MCF 10A (cell line): Measurements from ENCODE around the gene PALM. TPM values are rescaled to one million over a fixed set of nuclear protein-coding genes. Genes with fewer than 3 reads are reported as not detected.
"Not testable (repeated sequence)": the region's sequence is repeated elsewhere in the genome, so short reads cannot be mapped to it uniquely, and the experiment has no call there.

Source experiments
- BruUV-seq: library from RNA; stranded (reverse); fragments of 400-500 nt; replicated peaks from 2 replicates; lab custom pipeline; 2021; lab: Mats Ljungman, UMichigan
- CTCF ChIA-PET: fragments of 300-600 bp; sonication (Branson Sonifier 250); formaldehyde crosslinking; extraction: SDS; loops from one replicate; lab custom pipeline; 2021; ENCODE audit warnings: antibody characterized with exemption, inconsistent platforms; lab: Yijun Ruan, JAX
- POLR2A ChIA-PET: fragments of 300-600, 350-650 bp; sonication (Branson Sonifier 250); formaldehyde crosslinking; extraction: SDS; loops from one replicate; lab custom pipeline; 2020; ENCODE audit warnings: antibody characterized with exemption, inconsistent platforms; lab: Yijun Ruan, JAX
- DNase-seq: peaks from one replicate; pipeline ENCODE4 v3.0.0-alpha.2; 2018; ENCODE audit not compliant: unreplicated experiment
- H3K27ac Mint-ChIP-seq: one replicate; pipeline ENCODE4 v1.8.0; 2022; ENCODE audit warnings: mild to moderate bottlenecking, low read depth, mixed read lengths; ENCODE audit not compliant: unreplicated experiment
- H3K27me3 Mint-ChIP-seq: one replicate; pipeline ENCODE4 v1.8.0; 2022; ENCODE audit warnings: mixed read lengths; ENCODE audit not compliant: insufficient read depth, unreplicated experiment
- H3K36me3 Mint-ChIP-seq: one replicate; pipeline ENCODE4 v1.8.0; 2022; ENCODE audit warnings: mild to moderate bottlenecking, moderate library complexity, mixed read lengths; ENCODE audit not compliant: insufficient read depth, unreplicated experiment
- H3K4me1 Mint-ChIP-seq: one replicate; pipeline ENCODE4 v1.8.0; 2022; ENCODE audit warnings: mixed read lengths; ENCODE audit not compliant: insufficient read depth, unreplicated experiment
- H3K4me3 Mint-ChIP-seq: one replicate; pipeline ENCODE4 v1.8.0; 2022; ENCODE audit warnings: mild to moderate bottlenecking, moderate library complexity, mixed read lengths; ENCODE audit not compliant: unreplicated experiment
- H3K9me3 Mint-ChIP-seq: one replicate; pipeline ENCODE4 v1.8.0; 2022; ENCODE audit warnings: mixed read lengths; ENCODE audit not compliant: unreplicated experiment
- intact Hi-C: fragments of 100-400 bp; cut with micrococcal nuclease; formaldehyde crosslinking; loops from 2 replicates; pipeline ENCODE4 v1.14.1; 2022
- total RNA-seq: library from RNA; stranded (reverse); gene quantifications from 2 replicates; pipeline ENCODE4 v1.2.3, GENCODE V29; 2022
- TF ChIP-seq, protein P1 (sequence below): fragments of 200-600 bp; IDR thresholded peaks from one replicate; pipeline ENCODE4 v1.8.0; 2022; ENCODE audit warnings: antibody characterized with exemption, mild to moderate bottlenecking; ENCODE audit not compliant: unreplicated experiment

Gene PALM
- total RNA-seq, 1 experiment from 2014 or later = 0.44 TPM

DNA sequence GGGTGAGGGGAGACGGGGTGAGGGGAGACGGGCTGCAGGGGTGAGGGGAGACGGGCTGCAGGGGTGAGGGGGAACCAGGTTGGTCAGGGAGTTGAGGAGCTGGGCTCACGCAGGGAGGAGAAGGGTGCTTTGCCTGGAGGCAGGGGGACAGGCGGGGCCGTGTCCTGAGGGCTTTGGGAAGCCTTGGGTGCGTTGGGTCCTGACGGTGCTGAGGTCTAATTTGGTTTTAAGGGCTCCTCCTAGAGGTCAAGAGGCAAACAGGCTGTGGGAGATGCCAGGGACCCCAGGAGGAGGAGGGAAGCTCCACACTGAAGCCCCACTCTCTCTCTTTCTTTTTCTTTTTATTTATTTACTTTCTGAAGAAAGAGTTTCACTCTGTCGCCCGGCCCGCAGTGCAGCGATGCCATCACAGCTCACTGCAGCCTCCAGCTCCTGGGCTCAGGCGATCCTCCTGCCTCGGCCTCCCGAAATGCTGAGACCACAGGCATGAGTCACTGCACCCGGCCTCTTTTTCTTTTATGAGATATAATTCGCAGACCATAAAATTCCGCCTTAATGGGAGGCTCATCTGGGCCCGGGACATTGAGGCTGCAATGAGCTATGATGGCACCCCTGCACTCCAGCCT, 32.9 kb downstream of the PALM start:
- peak; percentile 24 for DNase-seq
- Mint-ChIP-seq H3K9me3 (no peaks in the 10 kb centered on the region), H3K4me3 (no peak overlapping the region), H3K36me3 (peaks cover 6% of the 10 kb centered on the region), H3K27me3 (no peaks in the 10 kb centered on the region), H3K27ac (no peak overlapping the region), H3K4me1 (no peaks in the 10 kb centered on the region)
- BruUV-seq = no TSS peak
- intact Hi-C loops = no loop called here
- CTCF ChIA-PET = interaction anchor here (0.6 to 0.7 kb wide), 2 partner anchors 74 to 155 kb away, joined by 3 read pairs; no protein-coding TSS in a partner anchor
- TF ChIP-seq, protein P1, sequence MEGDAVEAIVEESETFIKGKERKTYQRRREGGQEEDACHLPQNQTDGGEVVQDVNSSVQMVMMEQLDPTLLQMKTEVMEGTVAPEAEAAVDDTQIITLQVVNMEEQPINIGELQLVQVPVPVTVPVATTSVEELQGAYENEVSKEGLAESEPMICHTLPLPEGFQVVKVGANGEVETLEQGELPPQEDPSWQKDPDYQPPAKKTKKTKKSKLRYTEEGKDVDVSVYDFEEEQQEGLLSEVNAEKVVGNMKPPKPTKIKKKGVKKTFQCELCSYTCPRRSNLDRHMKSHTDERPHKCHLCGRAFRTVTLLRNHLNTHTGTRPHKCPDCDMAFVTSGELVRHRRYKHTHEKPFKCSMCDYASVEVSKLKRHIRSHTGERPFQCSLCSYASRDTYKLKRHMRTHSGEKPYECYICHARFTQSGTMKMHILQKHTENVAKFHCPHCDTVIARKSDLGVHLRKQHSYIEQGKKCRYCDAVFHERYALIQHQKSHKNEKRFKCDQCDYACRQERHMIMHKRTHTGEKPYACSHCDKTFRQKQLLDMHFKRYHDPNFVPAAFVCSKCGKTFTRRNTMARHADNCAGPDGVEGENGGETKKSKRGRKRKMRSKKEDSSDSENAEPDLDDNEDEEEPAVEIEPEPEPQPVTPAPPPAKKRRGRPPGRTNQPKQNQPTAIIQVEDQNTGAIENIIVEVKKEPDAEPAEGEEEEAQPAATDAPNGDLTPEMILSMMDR = no peak
- POLR2A ChIA-PET = interaction anchor here (0.8 kb wide), 1 partner anchor 286 kb away, joined by 3 read pairs; no protein-coding TSS in a partner anchor

DNA sequence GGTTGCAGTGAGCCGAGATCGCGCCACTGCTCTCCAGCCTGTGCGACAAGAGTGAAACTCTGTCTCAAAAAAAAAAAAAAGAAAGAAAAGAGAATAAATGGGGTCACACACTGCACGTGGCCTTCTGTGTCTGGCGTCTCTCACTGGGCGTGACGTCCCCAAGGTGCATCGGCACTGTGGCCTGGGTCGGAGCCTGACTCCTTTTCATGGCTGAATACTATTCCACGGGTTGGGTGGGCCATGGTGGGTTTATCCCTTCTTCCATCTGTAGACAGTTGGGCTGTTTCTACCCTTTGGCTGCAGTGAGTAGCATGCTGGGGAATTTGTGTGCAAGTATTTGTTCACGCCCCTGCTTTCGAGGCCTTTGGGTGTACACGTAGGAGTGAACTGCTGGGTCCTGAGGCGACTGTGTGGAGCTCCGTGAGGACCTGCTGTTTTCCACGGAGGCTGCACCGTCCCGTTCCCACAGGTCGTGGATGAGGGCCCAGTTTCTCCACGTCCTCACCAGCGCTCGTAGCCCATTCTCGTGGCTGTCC, 33.9 kb downstream of the PALM start:
- ChIA-PET POLR2A (no interaction called here), CTCF (interaction anchor here (0.7 kb wide), 1 partner anchor 156 kb away, joined by 3 read pairs; no protein-coding TSS in a partner anchor)
- intact Hi-C loops = no loop called here
- Mint-ChIP-seq H3K27me3 (no peaks in the 10 kb centered on the region), H3K36me3 (peaks cover 6% of the 10 kb centered on the region), H3K9me3 (no peaks in the 10 kb centered on the region), H3K4me3 (no peak overlapping the region), H3K27ac (no peak overlapping the region), H3K4me1 (no peaks in the 10 kb centered on the region)
- no peak for DNase-seq
- no TSS peak for BruUV-seq
- TF ChIP-seq, protein P1 = no peak

DNA sequence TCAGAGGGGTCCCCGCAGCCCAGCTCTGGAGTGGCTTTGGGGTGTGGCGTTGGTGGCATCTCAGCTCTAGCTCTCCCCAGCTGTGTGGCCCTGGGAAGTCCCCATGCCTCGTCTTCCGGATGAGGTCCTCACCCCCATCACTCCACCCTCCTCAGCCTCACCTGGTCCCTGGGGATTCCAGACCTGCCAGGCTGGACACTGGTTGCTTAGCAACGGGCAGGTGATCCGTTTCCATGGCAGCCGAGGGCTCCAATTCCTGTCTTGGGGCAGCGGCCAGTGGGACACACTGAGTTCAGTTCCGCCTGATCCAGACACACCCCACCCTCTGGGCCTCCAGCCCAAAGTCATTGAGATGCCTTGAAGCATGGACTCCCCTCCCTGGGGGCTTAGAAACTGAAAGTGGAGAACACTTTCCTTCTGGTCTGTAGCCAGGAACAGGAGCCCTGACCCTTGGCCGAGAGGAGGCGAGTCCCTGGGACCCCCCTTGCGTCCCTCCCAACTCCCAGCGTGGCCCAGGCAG, 34.5 kb downstream of the PALM start:
- no peak overlapping the region for H3K4me3 Mint-ChIP-seq
- peaks cover 6% of the 10 kb centered on the region for H3K36me3 Mint-ChIP-seq
- POLR2A ChIA-PET = no interaction called here
- CTCF ChIA-PET = no interaction called here
- H3K27me3 Mint-ChIP-seq = no peaks in the 10 kb centered on the region
- no peaks in the 10 kb centered on the region for H3K4me1 Mint-ChIP-seq
- DNase-seq = no peak
- TF ChIP-seq, protein P1 = no peak
- intact Hi-C loops = no loop called here
- H3K9me3 Mint-ChIP-seq = no peaks in the 10 kb centered on the region
- H3K27ac Mint-ChIP-seq = no peak overlapping the region
- no TSS peak for BruUV-seq

DNA sequence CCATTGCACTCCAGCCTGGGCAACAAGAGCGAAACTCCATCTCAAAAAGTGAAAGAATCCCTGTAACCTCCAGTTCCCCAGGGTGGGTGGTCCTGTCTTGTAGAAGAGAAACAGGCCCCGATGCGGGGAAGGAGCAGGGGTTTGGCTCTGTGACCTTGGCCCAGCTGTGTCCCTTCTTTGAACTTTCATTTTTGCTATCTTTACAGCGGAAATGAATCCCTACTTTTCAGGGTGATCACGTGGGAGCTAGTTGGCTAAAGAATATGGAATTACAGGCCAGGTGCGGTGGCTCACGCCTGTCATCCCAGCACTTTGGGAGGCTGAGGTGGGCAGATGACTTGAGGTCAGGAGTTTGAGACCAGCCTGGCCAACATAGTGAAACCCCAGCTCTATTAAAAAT, 36.4 kb downstream of the PALM start:
- CTCF ChIA-PET = interaction anchor here (0.7 kb wide), 1 partner anchor 104 kb away, joined by 3 read pairs; no protein-coding TSS in a partner anchor
- H3K4me1 Mint-ChIP-seq, H3K9me3 Mint-ChIP-seq, POLR2A ChIA-PET, H3K36me3 Mint-ChIP-seq, DNase-seq, H3K27ac Mint-ChIP-seq, BruUV-seq, H3K27me3 Mint-ChIP-seq, intact Hi-C loops, H3K4me3 Mint-ChIP-seq: not testable (repeated sequence)
